Large intestine (tissue), 3 donors: ENCODE results near the gene ATXN2L. TPM values are rescaled to one million over a fixed set of nuclear protein-coding genes. Genes with fewer than 3 reads are reported as not detected.
A peak's percentile ranks its signal among the peaks of the same experiment; 100 is the strongest.

Experiments
- DNase-seq, 2 donors: peaks; one replicate each; pipeline versions ENCODE4 v3.0.0 to v3.0.0-alpha.2; 2013
- H3K27ac ChIP-seq: one replicate; pipeline ENCODE4 v1.5.1; 2013; ENCODE audit warnings: low read length
- H3K27me3 ChIP-seq: 2 replicates; pipeline ENCODE4 v1.6.1; 2013; ENCODE audit warnings: low read length; ENCODE audit not compliant: control insufficient read depth, insufficient read depth
- H3K36me3 ChIP-seq: 2 replicates; pipeline ENCODE4 v1.6.1; 2013; ENCODE audit warnings: low read length; ENCODE audit not compliant: control insufficient read depth, insufficient read depth
- H3K4me1 ChIP-seq: one replicate; pipeline ENCODE4 v1.6.1; 2013; ENCODE audit warnings: low read length; ENCODE audit not compliant: control insufficient read depth, insufficient read depth
- H3K4me3 ChIP-seq: one replicate; pipeline ENCODE4 v1.5.1; 2013; ENCODE audit warnings: low read length
- H3K9me3 ChIP-seq: one replicate; pipeline ENCODE4 v1.6.1; 2013; ENCODE audit warnings: mild to moderate bottlenecking, low read depth, low read length, moderate library complexity; ENCODE audit not compliant: control insufficient read depth
- WGBS: methylation state at CpG from one replicate; pipeline ENCODE4 v1.1.5; 2013; ENCODE audit warnings: low lambda C conversion rate; ENCODE audit not compliant: insufficient coverage; 5-methylcytosine and 5-hydroxymethylcytosine counted together
- polyA plus RNA-seq: library from polyadenylated mRNA; unstranded; fragments of 120-200 nt; gene quantifications from one replicate; pipeline ENCODE4 v1.2.1, GENCODE V29; 2013

Gene ATXN2L
- polyA plus RNA-seq, 1 donor, result 130 TPM

- no peak overlapping the region for H3K27ac ChIP-seq
- H3K4me1 ChIP-seq, result no peaks in the 10 kb centered on the region
- H3K9me3 ChIP-seq, result no peaks in the 10 kb centered on the region
- H3K27me3 ChIP-seq, result no peaks in the 10 kb centered on the region
- no peak for DNase-seq
- H3K4me3 ChIP-seq, result no peak overlapping the region
- H3K36me3 ChIP-seq, result peaks cover 61% of the 10 kb centered on the region
- no CpG with 5 or more reads among the region's 15 CpGs for WGBS
Observed at GRCh38 chr16:28872952-28873351, 50.2 kb downstream of the ATXN2L start.

- H3K4me1 ChIP-seq, result no peaks in the 10 kb centered on the region
- H3K36me3 ChIP-seq, result peaks cover 59% of the 10 kb centered on the region
- WGBS, result 100% methylated on average over 1 of the region's 18 CpGs
- H3K9me3 ChIP-seq, result no peaks in the 10 kb centered on the region
- H3K27ac ChIP-seq, result no peak overlapping the region
- no peak for DNase-seq
- H3K4me3 ChIP-seq, result no peak overlapping the region
- peaks cover under 1% of the 10 kb centered on the region for H3K27me3 ChIP-seq
Observed at GRCh38 chr16:28873543-28874201, 50.9 kb downstream of the ATXN2L start.

GRCh38 chr16:28874406-28874805 lies 51.6 kb downstream of the ATXN2L start:
- Histone ChIP-seq H3K27me3 (peaks cover 6% of the 10 kb centered on the region), H3K36me3 (peaks cover 52% of the 10 kb centered on the region), H3K9me3 (no peaks in the 10 kb centered on the region), H3K27ac (no peak overlapping the region), H3K4me1 (peaks cover 2% of the 10 kb centered on the region), H3K4me3 (no peak overlapping the region)
- WGBS, result no CpG with 5 or more reads among the region's 6 CpGs
- DNase-seq, result no peak

- Histone ChIP-seq H3K4me3 (no peak overlapping the region), H3K36me3 (peaks cover 42% of the 10 kb centered on the region)
- no CpG with 5 or more reads among the region's 13 CpGs for WGBS
Observed at GRCh38 chr16:28875134-28876018, 52.6 kb downstream of the ATXN2L start.

GRCh38 chr16:28876019-28876659 lies 53.3 kb downstream of the ATXN2L start:
- no peak for DNase-seq
- Histone ChIP-seq H3K9me3 (peaks cover 3% of the 10 kb centered on the region), H3K36me3 (peaks cover 35% of the 10 kb centered on the region), H3K4me3 (no peak overlapping the region), H3K27ac (no peak overlapping the region), H3K27me3 (peaks cover 16% of the 10 kb centered on the region), H3K4me1 (peaks cover 9% of the 10 kb centered on the region)
- no CpG with 5 or more reads among the region's 17 CpGs for WGBS

More at GRCh38 chr16:28875134-28876018, 52.6 kb downstream of the ATXN2L start:
- Histone ChIP-seq H3K4me1 (peaks cover 8% of the 10 kb centered on the region), H3K9me3 (peaks cover under 1% of the 10 kb centered on the region), H3K27ac (no peak overlapping the region), H3K27me3 (peaks cover 11% of the 10 kb centered on the region)
- no peak for DNase-seq

GRCh38 chr16:28876973-28877654 lies 54.3 kb downstream of the ATXN2L start:
- no peak overlapping the region for H3K4me3 ChIP-seq
- H3K27me3 ChIP-seq, result peaks cover 16% of the 10 kb centered on the region
- DNase-seq, result no peak
- H3K27ac ChIP-seq, result no peak overlapping the region
- peaks cover 9% of the 10 kb centered on the region for H3K4me1 ChIP-seq
- peaks cover 3% of the 10 kb centered on the region for H3K9me3 ChIP-seq
- peaks cover 25% of the 10 kb centered on the region for H3K36me3 ChIP-seq
- 60% methylated on average over 1 of the region's 12 CpGs for WGBS

GRCh38 chr16:28877655-28878000 lies 54.8 kb downstream of the ATXN2L start:
- WGBS, result no CpG with 5 or more reads among the region's 2 CpGs
- no peak overlapping the region for H3K27ac ChIP-seq

GRCh38 chr16:28878083-28878926 lies 55.5 kb downstream of the ATXN2L start, which contains the start of gene ATP2A1:
Gene ATP2A1, plus strand, starts transcription at chr16:28878488. Its CDS starts 184 bp downstream, at chr16:28878672.
- Histone ChIP-seq H3K36me3 (peaks cover 14% of the 10 kb centered on the region), H3K27me3 (peaks cover 16% of the 10 kb centered on the region), H3K27ac (no peak within 1 kb of the TSS), H3K4me3 (peak within 1 kb of the TSS; percentile 47), H3K4me1 (peaks cover 9% of the 10 kb centered on the region), H3K9me3 (peaks cover 3% of the 10 kb centered on the region)
- no CpG with 5 or more reads among the region's 25 CpGs for WGBS
- DNase-seq, result no peak

More at GRCh38 chr16:28877655-28878000, 54.8 kb downstream of the ATXN2L start:
- peaks cover 3% of the 10 kb centered on the region for H3K9me3 ChIP-seq
- H3K4me3 ChIP-seq, result no peak overlapping the region
- DNase-seq, result no peak
- H3K27me3 ChIP-seq, result peaks cover 16% of the 10 kb centered on the region
- peaks cover 20% of the 10 kb centered on the region for H3K36me3 ChIP-seq
- peaks cover 9% of the 10 kb centered on the region for H3K4me1 ChIP-seq

GRCh38 chr16:28879261-28879840 lies 56.6 kb downstream of the ATXN2L start:
- no CpG with 5 or more reads among the region's 27 CpGs for WGBS
- peak overlapping the region; percentile 47 for H3K4me3 ChIP-seq
- peaks cover 3% of the 10 kb centered on the region for H3K9me3 ChIP-seq
- H3K4me1 ChIP-seq, result peaks cover 9% of the 10 kb centered on the region
- H3K27me3 ChIP-seq, result peaks cover 16% of the 10 kb centered on the region
- no peak overlapping the region for H3K27ac ChIP-seq
- peaks cover 5% of the 10 kb centered on the region for H3K36me3 ChIP-seq
- DNase-seq, result no peak
